ENCODE data around the gene DIPK1C. TPM values are rescaled to one million over a fixed set of nuclear protein-coding genes. Genes with fewer than 3 reads are reported as not detected.

The DIPK1C gene
- total RNA-seq, 1 donor from 2014 or later, result not detected

GRCh38 chr18:74413836-74414235, 43.3 kb downstream of the DIPK1C start:
- Mint-ChIP-seq H3K36me3 (ENCODE audit: low read depth, unreplicated experiment) (no peaks in the 10 kb centered on the region), H3K27ac (ENCODE audit: unreplicated experiment) (no peak overlapping the region), H3K9me3 (ENCODE audit: unreplicated experiment) (peaks cover 2% of the 10 kb centered on the region), H3K27me3 (ENCODE audit: low read depth, unreplicated experiment) (peaks cover 33% of the 10 kb centered on the region), H3K4me1 (ENCODE audit: low read depth, unreplicated experiment) (no peaks in the 10 kb centered on the region), H3K4me3 (ENCODE audit: unreplicated experiment) (no peak overlapping the region)
- DNase-seq (ENCODE audit: low read depth) (no peak), FAIRE-seq (no peak)
- no peak overlapping the region for H2AFZ ChIP-seq (ENCODE audit: low read depth, low read length)
- no peak overlapping the region for H3K27ac ChIP-seq (ENCODE audit: low read depth, low read length)
- H3K9me3 ChIP-seq (ENCODE audit: insufficient read depth, low read depth, low read length), result no peaks in the 10 kb centered on the region
- no peaks in the 10 kb centered on the region for H3K79me2 ChIP-seq (ENCODE audit: insufficient read depth, low read length)
- H3K9ac ChIP-seq (ENCODE audit: low read length), result no peak overlapping the region
- H3K4me2 ChIP-seq (ENCODE audit: low read length), result no peak overlapping the region
- TF ChIP-seq EZH2 (IDR thresholded peaks at IDR 0.05; ENCODE audit: insufficient read depth, low read length) (no peak), CTCF (IDR thresholded peaks at IDR 0.05; ENCODE audit: insufficient read depth, low read depth, low read length) (no peak)
- H3K4me3 ChIP-seq (ENCODE audit: insufficient read depth, low read depth, low read length), result no peak overlapping the region
- no peaks in the 10 kb centered on the region for H3K36me3 ChIP-seq (ENCODE audit: insufficient read depth, low read length)
- no peaks in the 10 kb centered on the region for H3K4me1 ChIP-seq (ENCODE audit: insufficient read depth, low read length)
- peaks cover 3% of the 10 kb centered on the region for H3K27me3 ChIP-seq (ENCODE audit: insufficient read depth, low read length)
- H4K20me1 ChIP-seq (ENCODE audit: insufficient read depth, low read length), result no peaks in the 10 kb centered on the region

GRCh38 chr18:74412116-74412880, 44.8 kb downstream of the DIPK1C start:
- Histone ChIP-seq H3K4me3 (ENCODE audit: insufficient read depth, low read depth, low read length) (no peak overlapping the region), H4K20me1 (ENCODE audit: insufficient read depth, low read length) (no peaks in the 10 kb centered on the region), H3K4me2 (ENCODE audit: low read length) (no peak overlapping the region), H3K9me3 (ENCODE audit: insufficient read depth, low read depth, low read length) (no peaks in the 10 kb centered on the region), H3K27me3 (ENCODE audit: insufficient read depth, low read length) (peaks cover 3% of the 10 kb centered on the region), H2AFZ (ENCODE audit: low read depth, low read length) (no peak overlapping the region), H3K79me2 (ENCODE audit: insufficient read depth, low read length) (no peaks in the 10 kb centered on the region), H3K9ac (ENCODE audit: low read length) (no peak overlapping the region), H3K27ac (ENCODE audit: low read depth, low read length) (no peak overlapping the region), H3K36me3 (ENCODE audit: insufficient read depth, low read length) (no peaks in the 10 kb centered on the region), H3K4me1 (ENCODE audit: insufficient read depth, low read length) (no peaks in the 10 kb centered on the region)
- no peaks in the 10 kb centered on the region for H3K9me3 Mint-ChIP-seq (ENCODE audit: unreplicated experiment)
- H3K27me3 Mint-ChIP-seq (ENCODE audit: low read depth, unreplicated experiment), result peaks cover 24% of the 10 kb centered on the region
- no peak for DNase-seq (ENCODE audit: low read depth)
- TF ChIP-seq CTCF (IDR thresholded peaks at IDR 0.05; ENCODE audit: insufficient read depth, low read depth, low read length) (no peak), EZH2 (IDR thresholded peaks at IDR 0.05; ENCODE audit: insufficient read depth, low read length) (no peak)
- FAIRE-seq, result no peak
- H3K4me1 Mint-ChIP-seq (ENCODE audit: low read depth, unreplicated experiment), result no peaks in the 10 kb centered on the region
- H3K27ac Mint-ChIP-seq (ENCODE audit: unreplicated experiment), result no peak overlapping the region
- no peak overlapping the region for H3K4me3 Mint-ChIP-seq (ENCODE audit: unreplicated experiment)
- H3K36me3 Mint-ChIP-seq (ENCODE audit: low read depth, unreplicated experiment), result no peaks in the 10 kb centered on the region

- H3K36me3 Mint-ChIP-seq (ENCODE audit: low read depth, unreplicated experiment), result no peaks in the 10 kb centered on the region
- TF ChIP-seq EZH2 (IDR thresholded peaks at IDR 0.05; ENCODE audit: insufficient read depth, low read length), result no peak
- no peak for TF ChIP-seq CTCF (IDR thresholded peaks at IDR 0.05; ENCODE audit: insufficient read depth, low read depth, low read length)
- no peak overlapping the region for H3K9ac ChIP-seq (ENCODE audit: low read length)
- H3K4me3 Mint-ChIP-seq (ENCODE audit: unreplicated experiment), result no peak overlapping the region
- peaks cover 3% of the 10 kb centered on the region for H3K27me3 ChIP-seq (ENCODE audit: insufficient read depth, low read length)
- H3K27me3 Mint-ChIP-seq (ENCODE audit: low read depth, unreplicated experiment), result peaks cover 16% of the 10 kb centered on the region
- H3K4me1 Mint-ChIP-seq (ENCODE audit: low read depth, unreplicated experiment), result no peaks in the 10 kb centered on the region
- no peak for FAIRE-seq
- H3K4me3 ChIP-seq (ENCODE audit: insufficient read depth, low read depth, low read length), result no peak overlapping the region
- H2AFZ ChIP-seq (ENCODE audit: low read depth, low read length), result no peak overlapping the region
- H3K27ac ChIP-seq (ENCODE audit: low read depth, low read length), result no peak overlapping the region
- no peaks in the 10 kb centered on the region for H3K4me1 ChIP-seq (ENCODE audit: insufficient read depth, low read length)
- H3K9me3 ChIP-seq (ENCODE audit: insufficient read depth, low read depth, low read length), result no peaks in the 10 kb centered on the region
- no peak overlapping the region for H3K27ac Mint-ChIP-seq (ENCODE audit: unreplicated experiment)
- no peaks in the 10 kb centered on the region for H4K20me1 ChIP-seq (ENCODE audit: insufficient read depth, low read length)
- H3K79me2 ChIP-seq (ENCODE audit: insufficient read depth, low read length), result no peaks in the 10 kb centered on the region
- no peak overlapping the region for H3K4me2 ChIP-seq (ENCODE audit: low read length)
- DNase-seq (ENCODE audit: low read depth), result no peak
- no peaks in the 10 kb centered on the region for H3K9me3 Mint-ChIP-seq (ENCODE audit: unreplicated experiment)
- H3K36me3 ChIP-seq (ENCODE audit: insufficient read depth, low read length), result no peaks in the 10 kb centered on the region
Measured at GRCh38 chr18:74411475-74411874, 45.6 kb downstream of the DIPK1C start.

All from astrocyte (in vitro differentiated cells and primary cell).